ENCODE data around the gene MLN.

MLN gene

DNA sequence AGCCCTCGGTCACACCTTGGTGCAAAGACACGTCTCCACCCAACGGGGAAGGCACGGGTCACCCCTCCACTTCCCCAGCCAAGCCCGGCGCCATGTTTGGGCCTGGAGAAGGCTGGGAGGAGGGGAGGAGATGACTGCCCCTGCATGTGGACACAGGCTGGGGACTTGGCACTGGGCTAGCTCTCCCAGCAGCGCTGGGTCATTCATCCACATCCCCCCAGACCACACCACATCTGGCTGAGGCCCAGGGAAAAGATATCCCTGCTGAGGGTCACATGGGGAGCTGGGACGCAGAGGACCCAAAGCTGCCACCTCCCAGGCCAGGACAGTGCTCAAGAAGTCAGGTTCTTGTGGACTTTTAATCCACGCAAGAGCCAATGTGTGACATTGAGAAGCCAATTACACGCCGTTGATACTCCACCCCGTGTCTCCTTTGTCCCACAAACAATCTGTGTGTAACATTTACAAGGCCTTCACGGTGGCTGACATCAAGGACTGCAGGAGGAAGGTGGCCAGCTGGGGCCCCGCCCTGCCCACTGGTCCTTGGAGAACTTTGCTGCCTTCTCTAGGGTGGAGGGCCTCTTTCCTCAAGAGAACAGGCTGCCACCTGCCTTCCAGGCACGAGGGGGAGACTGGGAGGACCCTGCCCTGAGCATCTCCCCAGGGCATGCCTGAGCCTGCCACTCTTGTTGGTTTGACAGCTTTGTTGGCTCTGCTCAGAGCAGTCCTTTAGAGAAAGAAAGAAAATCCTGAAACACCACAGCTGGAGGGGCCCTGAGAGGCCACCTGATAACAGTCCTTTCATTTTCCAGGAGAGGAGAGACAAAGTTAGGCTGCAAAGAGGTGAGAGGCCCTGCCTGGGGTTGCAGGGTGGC is 51.8 kb downstream of the MLN start:
- no peak for DNase-seq

DNA sequence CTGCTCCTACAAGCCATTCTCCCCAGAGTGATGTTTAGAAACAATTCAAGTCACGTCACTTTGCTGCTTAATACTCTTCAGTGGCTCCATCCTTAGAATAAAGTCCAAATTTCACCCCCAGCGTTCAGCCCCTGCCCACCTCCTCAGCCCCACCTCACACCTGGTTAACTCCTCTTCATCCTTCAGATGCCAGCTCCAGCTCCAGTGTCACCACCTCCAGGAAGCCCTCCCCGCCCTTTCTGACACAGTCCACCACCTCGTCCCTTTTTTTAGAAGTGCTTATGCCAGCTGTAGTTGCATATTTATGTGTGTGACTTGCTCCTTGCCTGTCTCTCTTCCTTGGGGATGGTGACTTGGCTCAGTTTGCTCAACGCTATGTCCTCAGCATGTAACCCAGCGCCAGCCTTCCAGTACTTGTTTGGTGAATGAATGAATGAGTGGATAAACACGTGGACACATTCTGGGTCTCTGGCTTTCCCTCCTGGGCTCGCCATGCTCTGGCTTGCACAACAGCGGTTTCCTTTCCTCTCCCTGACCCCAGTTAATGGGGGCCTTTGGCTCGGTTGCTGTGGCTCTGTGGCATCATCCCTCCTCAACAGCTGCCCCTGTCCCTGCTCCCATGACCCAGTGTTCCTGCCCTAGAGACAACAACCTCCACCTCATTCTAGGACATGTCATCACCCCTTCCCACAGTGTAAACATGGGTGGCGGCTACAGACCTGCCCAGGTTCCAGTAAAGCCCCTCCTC is 53.4 kb downstream of the MLN start:
- DNase-seq = no peak

DNA sequence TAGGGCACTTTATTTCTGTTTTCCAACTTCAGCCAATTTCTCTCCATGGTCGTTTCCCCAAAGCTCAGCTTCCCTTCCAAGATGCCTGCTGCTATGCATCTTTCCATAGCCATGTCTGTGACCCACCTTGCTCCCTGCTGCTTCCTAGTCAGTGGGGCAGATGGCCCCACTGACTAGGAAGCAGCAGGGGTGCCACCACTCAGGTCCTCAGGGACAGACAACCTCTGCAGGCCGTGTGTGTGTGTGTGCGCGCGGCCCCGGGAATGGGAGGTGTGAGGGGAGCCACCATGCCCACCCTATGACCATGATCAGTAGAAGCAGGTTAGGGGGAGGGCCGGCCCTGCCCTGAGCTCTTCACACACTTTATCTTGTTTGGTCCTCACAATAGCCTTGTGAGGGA is 54.4 kb downstream of the MLN start:
- no peak for DNase-seq

DNA sequence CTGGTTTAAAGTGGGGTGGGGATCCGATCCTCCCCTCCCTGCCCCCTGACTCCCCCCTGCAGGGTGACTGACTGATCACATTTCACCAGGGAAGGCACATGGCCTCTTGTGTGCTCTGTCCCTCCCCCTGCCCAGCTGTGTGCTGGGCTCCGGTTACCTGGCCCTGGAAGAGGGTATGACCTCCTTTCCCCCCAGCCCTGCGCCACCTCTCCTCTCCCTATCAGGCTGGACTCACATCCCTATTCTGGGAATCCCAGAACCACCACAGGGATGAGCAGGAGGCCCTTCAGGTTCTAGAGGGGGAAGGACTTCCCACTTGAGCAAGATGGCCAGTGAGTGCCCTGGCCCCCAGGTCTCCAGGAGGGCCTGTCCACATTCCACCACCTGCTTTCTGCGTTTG is 55.0 kb downstream of the MLN start:
- DNase-seq = no peak

DNA sequence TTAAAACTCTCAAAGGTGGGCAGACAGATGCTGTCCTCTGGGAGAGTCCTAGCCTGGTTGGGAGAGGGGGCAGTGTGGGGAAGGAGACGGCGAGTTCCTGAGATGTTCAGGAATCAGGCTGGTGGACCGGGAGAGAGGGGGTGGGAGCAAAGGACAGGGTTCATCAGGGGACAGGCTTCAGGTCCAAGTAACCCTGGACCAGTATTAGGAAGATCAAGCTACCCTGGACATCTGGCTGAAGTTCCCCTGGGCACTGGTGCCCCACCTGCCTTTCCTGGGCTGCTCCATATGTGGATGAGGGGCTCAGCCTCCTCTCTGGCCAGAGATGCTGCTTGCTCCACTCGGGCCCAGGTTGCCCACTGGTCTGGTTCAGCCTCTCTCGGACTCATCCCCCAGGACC is 56.0 kb downstream of the MLN start:
- DNase-seq = no peak

DNA sequence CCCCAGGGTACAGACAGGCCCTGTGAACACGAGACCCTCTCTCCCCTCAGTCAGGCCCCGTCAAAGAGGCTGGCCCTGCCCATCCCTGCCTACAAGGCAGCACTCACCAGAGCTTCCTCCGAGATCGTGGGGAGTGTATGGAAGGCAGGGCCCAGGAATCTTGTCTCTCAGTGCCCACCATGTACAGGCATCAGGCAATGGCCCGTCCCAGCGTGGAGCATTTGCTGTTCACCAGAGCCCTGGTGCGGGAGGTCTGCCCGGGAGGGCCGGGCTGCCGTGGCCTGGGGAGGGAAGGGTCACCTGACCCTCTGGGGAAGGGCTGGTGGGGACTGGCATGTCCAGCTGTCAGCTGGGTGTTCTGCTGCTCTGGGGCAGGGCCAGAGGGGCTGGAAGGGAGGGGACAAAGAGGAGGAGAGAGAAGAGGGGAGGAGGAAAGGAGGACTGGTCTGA is 57.1 kb downstream of the MLN start, which contains the start of gene IP6K3:
IP6K3 (minus strand) TSS at position 255 of the 450 bp plus-strand sequence. CDS start 11,429 bp downstream, outside the sequence.
- DNase-seq = no peak

DNA sequence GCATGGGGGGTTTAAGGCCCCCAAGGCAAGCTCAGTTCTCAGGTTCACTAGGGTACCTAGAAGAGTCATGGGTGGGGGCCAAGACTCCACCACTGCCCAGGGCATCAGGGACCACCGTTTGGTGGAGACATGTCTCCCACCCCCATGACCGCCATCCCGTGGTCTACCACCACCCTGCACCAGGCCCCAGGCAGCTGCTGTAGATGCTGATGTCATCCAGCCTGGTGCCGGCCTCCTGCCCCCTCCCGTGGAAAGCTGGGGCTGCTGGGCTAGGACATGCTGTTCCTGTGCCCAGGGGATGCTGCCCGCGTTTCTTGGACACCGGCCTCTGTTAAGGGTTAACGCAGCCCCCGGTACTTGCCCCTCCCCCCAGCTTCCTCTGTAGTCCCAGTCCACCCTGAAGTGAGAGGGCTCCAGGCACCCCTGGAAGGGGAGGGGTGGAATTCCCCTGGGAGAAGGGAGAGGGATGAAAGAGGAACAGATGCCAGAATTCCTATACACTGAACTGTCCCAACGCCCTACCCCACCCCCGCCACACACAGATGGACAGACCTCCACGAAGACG is 57.7 kb downstream of the MLN start:
- DNase-seq = no peak

DNA sequence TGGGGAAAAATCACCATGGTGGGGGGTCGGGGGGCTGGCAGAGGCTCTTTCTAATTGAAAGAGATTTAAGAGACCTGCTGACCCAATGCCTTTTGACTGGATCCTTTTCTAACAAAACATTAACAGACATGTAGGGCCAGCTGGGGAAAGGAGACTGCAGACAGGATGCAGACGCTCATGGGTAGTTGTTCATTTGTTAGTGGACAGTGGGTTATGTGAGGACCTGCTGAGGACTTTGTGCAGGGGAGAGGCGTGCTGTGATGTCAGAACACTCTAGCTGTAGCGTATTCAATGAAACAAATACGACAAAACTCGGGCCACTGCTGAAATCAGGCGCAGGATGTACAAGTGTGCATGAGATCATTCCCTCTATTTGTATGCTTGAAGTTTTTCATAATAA is 58.3 kb downstream of the MLN start:
- no peak for DNase-seq

DNA sequence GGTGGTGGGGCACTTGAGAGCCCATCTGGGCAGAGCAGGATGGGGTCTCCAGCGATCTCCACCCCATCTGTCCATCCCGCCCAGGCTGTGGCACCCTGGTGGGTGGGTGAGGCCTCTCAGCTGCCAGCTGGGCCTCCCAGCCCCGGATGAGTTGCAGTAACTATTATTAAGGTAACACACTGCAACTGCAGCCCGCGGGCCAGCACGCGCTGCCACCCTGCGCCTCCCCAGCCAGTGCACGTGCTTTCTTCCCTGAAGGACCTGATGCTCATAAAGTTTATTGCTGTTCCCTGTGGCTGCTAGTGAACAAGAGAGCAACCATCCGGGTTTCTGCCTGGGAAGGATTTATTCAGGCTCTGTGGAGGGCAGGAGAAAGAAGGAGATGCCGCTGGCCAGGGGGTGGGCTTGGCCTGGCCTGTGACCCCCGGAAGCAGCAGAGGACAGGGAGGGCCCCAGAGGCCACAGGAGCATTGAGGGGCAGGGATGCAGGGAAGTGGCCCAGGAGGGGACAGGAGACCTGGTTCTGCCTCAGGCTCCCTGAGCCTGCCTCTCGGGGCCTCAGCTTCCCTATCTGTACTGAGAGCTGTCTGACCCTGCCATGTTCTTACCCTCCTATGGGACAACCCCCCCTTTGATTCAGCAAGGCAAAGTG is 58.8 kb downstream of the MLN start:
- DNase-seq = no peak
